GM20000 (cell line): ENCODE measurements around the gene SMYD3.

Experiments
- DNase-seq: peaks from one replicate; pipeline ENCODE4 v3.0.0; 2012; ENCODE audit warnings: low spot score
- CTCF ChIP-seq: IDR thresholded peaks from 2 replicates; pipeline ENCODE4 v1.5.1; 2012; ENCODE audit warnings: mild to moderate bottlenecking, control low read depth; ENCODE audit errors: extremely low read depth, missing control alignments

The SMYD3 gene

GRCh38 chr1:246271516-246271915 is 235.6 kb downstream of the SMYD3 start:
- no peak for DNase-seq
- no peak for TF ChIP-seq CTCF

GRCh38 chr1:246270236-246270635 is 236.8 kb downstream of the SMYD3 start:
- no peak for TF ChIP-seq CTCF
- DNase-seq: no peak

DNA sequence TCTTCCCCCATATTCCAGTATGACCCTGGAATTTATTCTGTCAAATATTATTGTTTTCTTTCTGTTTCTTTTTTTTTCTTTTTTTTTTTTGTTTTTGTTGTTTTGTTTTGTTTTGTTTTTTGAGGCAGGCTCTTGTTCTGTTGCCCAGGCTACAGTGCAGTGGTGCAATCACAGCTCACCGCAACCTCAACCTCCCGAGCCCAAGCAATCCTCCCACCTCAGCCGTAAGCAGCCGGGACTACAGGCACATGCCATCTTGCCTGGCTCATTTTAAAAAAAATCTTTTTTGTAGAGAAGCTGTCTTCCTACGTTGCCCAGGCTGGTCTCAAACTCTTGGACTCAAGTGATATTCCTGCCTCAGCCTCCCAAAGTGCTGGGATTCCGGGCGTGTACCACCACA is 237.6 kb downstream of the SMYD3 start:
- no peak for TF ChIP-seq CTCF
- DNase-seq: no peak

DNA sequence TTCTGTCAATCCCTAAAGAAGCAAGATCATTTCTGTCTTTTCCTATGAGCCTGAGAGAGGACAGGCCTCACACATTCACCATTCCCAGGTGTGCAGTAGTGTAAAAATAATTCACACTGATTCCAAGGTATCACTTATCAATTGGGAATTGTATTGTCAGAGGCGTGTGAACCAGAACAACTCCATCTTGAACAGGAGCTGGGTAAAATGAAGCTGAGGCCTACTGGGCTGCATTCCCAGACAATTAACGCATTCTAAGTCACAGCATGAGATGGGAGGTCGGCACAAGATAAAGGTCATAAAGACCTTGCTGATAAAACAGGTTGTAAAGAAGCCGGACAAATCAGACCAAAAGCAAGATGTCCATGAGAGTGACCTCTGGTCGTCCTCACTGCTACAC is 239.2 kb downstream of the SMYD3 start:
- no peak for DNase-seq
- TF ChIP-seq CTCF: no peak

DNA sequence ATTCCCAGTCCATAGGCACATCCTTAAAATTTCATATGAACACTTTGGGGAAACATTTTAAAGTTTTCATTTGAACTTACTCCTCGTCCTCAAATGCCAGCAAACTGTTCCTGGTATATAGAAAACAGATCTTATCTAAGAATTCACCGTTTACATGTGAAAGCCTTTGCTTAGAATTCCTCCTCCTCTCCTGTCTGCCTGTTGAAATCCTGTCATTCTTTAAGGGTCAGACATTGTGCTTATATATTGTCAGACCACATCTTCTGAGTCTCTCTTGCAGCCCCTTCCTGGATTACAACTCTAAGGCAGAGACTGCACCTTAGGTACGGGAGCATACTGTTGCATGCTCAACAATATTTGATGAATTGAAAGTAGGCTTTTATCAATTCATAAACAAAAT is 239.7 kb downstream of the SMYD3 start:
- TF ChIP-seq CTCF: no peak
- no peak for DNase-seq

DNA sequence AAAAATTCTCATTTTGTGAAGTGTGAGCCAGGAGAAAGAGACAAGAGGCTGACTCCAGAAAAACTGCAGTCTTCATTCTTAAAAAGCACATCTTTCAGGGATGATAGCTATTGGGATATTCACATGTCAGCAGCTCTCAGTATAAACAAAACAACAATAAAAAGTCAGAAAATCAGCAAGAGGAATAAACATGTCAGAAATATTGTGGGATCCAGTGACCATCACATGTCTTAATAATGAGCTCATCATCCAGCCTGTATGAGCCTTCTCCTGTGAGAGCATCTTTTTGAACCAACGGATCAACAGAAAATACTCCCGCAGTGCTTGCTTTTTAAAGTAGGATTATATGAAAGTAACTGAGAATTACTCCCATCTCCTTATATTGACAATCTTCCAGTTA is 241.6 kb downstream of the SMYD3 start:
- DNase-seq: no peak

DNA sequence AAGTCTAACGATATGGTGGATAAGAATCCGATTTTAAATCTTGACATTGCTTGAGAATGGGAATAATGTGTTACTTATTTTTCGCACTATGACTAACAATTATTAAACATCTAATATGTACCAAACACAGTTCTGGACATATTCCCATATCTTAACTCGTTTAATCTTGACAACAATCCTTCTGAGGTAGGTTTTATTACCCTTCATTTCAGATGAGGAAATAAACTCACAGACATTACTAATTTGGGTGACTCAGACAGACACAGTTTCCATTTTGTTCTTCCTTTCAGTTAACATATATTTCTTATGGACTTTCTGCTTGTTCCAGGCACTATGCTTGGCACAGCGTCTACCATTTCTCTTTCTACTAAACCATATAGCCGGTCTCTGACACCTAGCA is 244.8 kb downstream of the SMYD3 start:
- no peak for TF ChIP-seq CTCF
- no peak for DNase-seq

More for the DNA sequence above, 241.6 kb downstream of the SMYD3 start:
- TF ChIP-seq CTCF: no peak
